A549 (cell line): ENCODE data around the gene DIP2C. TPM values are rescaled to one million over a fixed set of nuclear protein-coding genes. Genes with fewer than 3 reads are reported as not detected.

Experiments
- ATAC-seq, 2 experiments: fragments of 200-7000 bp in 1 of 2; fragments of >200 bp in 1 of 2; cut with Nextera tagmentation in 1 of 2; cut with Tn5 transposase in 1 of 2; 3 replicates each; pipeline versions ENCODE4 v1.8.0 to v1.9.1; 2018 to 2020; ENCODE audit warnings: mild to moderate bottlenecking in 1 of 2, moderate library complexity in 1 of 2
- CTCF ChIA-PET: fragments of 300-600 bp; sonication (Branson Sonifier 250); formaldehyde crosslinking; extraction: SDS; loops from one replicate; lab custom pipeline; 2021; ENCODE audit warnings: antibody characterized with exemption, inconsistent platforms; lab: Yijun Ruan, JAX
- POLR2A ChIA-PET: fragments of 350-600 bp; formaldehyde crosslinking; extraction: SDS; loops from one replicate; lab custom pipeline; 2021; ENCODE audit warnings: antibody characterized with exemption, inconsistent platforms; lab: Yijun Ruan, JAX
- DNase-seq, 2 experiments: peaks; one replicate each; pipeline versions ENCODE4 v3.0.0 to v3.0.0-alpha.2; 2011 to 2016; ENCODE audit warnings: low read depth in 1 of 2, low spot score in 1 of 2
- FAIRE-seq: peaks from 2 replicates; lab custom pipeline; 2011; peaks lifted over from hg19 to GRCh38; lab: Jason Lieb, UNC
- H3K27ac ChIP-seq, 2 experiments: fragments of >200 bp; sonication (Bioruptor Twin); formaldehyde crosslinking; 3 replicates each; pipeline ENCODE4 v1.5.1; 2016 to 2017
- H3K4me1 ChIP-seq: fragments of >200 bp; sonication (Bioruptor Twin); formaldehyde crosslinking; 3 replicates; pipeline ENCODE4 v1.6.1; 2016
- H3K4me2 ChIP-seq: fragments of >200 bp; sonication (Bioruptor Twin); formaldehyde crosslinking; 3 replicates; pipeline ENCODE4 v1.6.1; 2016
- H3K4me3 ChIP-seq: fragments of >200 bp; sonication (Bioruptor Twin); formaldehyde crosslinking; 3 replicates; pipeline ENCODE4 v1.5.1; 2016
- H3K9me3 ChIP-seq: fragments of >200 bp; sonication (Bioruptor Twin); formaldehyde crosslinking; 3 replicates; pipeline ENCODE4 v1.6.1; 2016
- BHLHE40 ChIP-seq: IDR thresholded peaks from 2 replicates; pipeline ENCODE4 v1.6.1; 2012; ENCODE audit warnings: low read depth, low read length, inconsistent platforms
- CBX2 ChIP-seq: fragments of 200-600 bp; sonication (generic); IDR thresholded peaks from 2 replicates; pipeline ENCODE4 v1.6.1; 2016; ENCODE audit warnings: low read depth, mild to moderate bottlenecking, borderline replicate concordance
- CEBPB ChIP-seq, 2 experiments: fragments of >200 bp in 1 of 2; sonication (Bioruptor Twin) in 1 of 2; formaldehyde crosslinking in 1 of 2; IDR thresholded peaks; 2 replicates each; pipeline ENCODE4 v1.6.1; 2012 to 2016
- CHD4 ChIP-seq: fragments of 200-600 bp; sonication (generic); IDR thresholded peaks from 2 replicates; pipeline ENCODE4 v1.6.1; 2016; ENCODE audit warnings: antibody characterized with exemption, mild to moderate bottlenecking, borderline replicate concordance
- EHF ChIP-seq: fragments of 250-450 bp; sonication (Bioruptor Pico); IDR thresholded peaks from 2 replicates; pipeline ENCODE4 v1.5.0; 2020; ENCODE audit warnings: mild to moderate bottlenecking
- EHMT2 ChIP-seq: fragments of 200-600 bp; sonication (generic); IDR thresholded peaks from 2 replicates; pipeline ENCODE4 v1.6.1; 2016; ENCODE audit warnings: antibody characterized with exemption, low read depth, mild to moderate bottlenecking, moderate library complexity
- EP300 ChIP-seq, 2 experiments: fragments of >200 bp; sonication (Bioruptor Twin); formaldehyde crosslinking; IDR thresholded peaks; 2 replicates in 1 of 2; 3 replicates in 1 of 2; pipeline ENCODE4 v1.6.1; 2016 to 2017
- HOXA7 ChIP-seq: fragments of 250-450 bp; sonication (Bioruptor Pico); IDR thresholded peaks from 2 replicates; pipeline ENCODE4 v1.5.0; 2020; ENCODE audit warnings: mild to moderate bottlenecking, moderate library complexity
- JUN ChIP-seq, 2 experiments: fragments of >200 bp; sonication (Bioruptor Twin); formaldehyde crosslinking; IDR thresholded peaks; 2 replicates in 1 of 2; 3 replicates in 1 of 2; pipeline ENCODE4 v1.6.1; 2016 to 2017
- KDM5A ChIP-seq: fragments of 200-600 bp; sonication (generic); IDR thresholded peaks from 2 replicates; pipeline ENCODE4 v1.6.1; 2016; ENCODE audit warnings: antibody characterized with exemption, mild to moderate bottlenecking
- MAX ChIP-seq: IDR thresholded peaks from 2 replicates; pipeline ENCODE4 v1.6.1; 2012
- RAD21 ChIP-seq, 2 experiments: fragments of >200 bp in 1 of 2; sonication (Bioruptor Twin) in 1 of 2; formaldehyde crosslinking in 1 of 2; IDR thresholded peaks in 1 of 2; conservative IDR thresholded peaks in 1 of 2; 2 replicates in 1 of 2; 3 replicates in 1 of 2; pipeline ENCODE4 v1.6.1; 2012 to 2018; ENCODE audit warnings: inconsistent platforms in 1 of 2
- RFX5 ChIP-seq: fragments of 450-650 bp; IDR thresholded peaks from 2 replicates; pipeline ENCODE4 v1.7.1; 2014; ENCODE audit warnings: antibody characterized with exemption, mild to moderate bottlenecking, moderate library complexity
- TP53 ChIP-seq: fragments of 250-450 bp; sonication (Bioruptor Pico); IDR thresholded peaks from 2 replicates; pipeline ENCODE4 v1.5.0; 2021; ENCODE audit warnings: mild to moderate bottlenecking, moderate library complexity
- ZC3H11A ChIP-seq: fragments of 450-650 bp; IDR thresholded peaks from 2 replicates; pipeline ENCODE4 v1.6.1; 2014; ENCODE audit warnings: antibody characterized with exemption, mild to moderate bottlenecking
- WGBS: methylation state at CpG from one replicate; pipeline ENCODE4 v1.1.6; 2017; ENCODE audit errors: missing lambda C conversion rate; 5-methylcytosine and 5-hydroxymethylcytosine counted together
- polyA plus RNA-seq, 4 experiments: library from polyadenylated mRNA; depleted of rRNA in 3 of 4; stranded (reverse); fragments of >200 nt; fragmentation: RNase III in 1 of 4; extraction: RNeasy Plus Mini Kit Qiagen cat#74134 plus additional on column Dnase treatment in 1 of 4; gene quantifications; 2 replicates in 3 of 4; 3 replicates in 1 of 4; pipeline ENCODE4 v1.2.3, GENCODE V29; 2011 to 2017
- TF ChIP-seq, protein P1 (sequence below): fragments of >200 bp; sonication (Bioruptor Twin); formaldehyde crosslinking; IDR thresholded peaks from 2 replicates; pipeline ENCODE4 v1.6.1; 2016
- TF ChIP-seq, protein P2 (sequence below): fragments of 200-600 bp; sonication (generic); IDR thresholded peaks from 2 replicates; pipeline ENCODE4 v1.6.1; 2016; ENCODE audit warnings: antibody characterized with exemption, mild to moderate bottlenecking, moderate library complexity
- TF ChIP-seq, protein P3 (sequence below): fragments of 450-650 bp; IDR thresholded peaks from 2 replicates; pipeline ENCODE4 v1.6.1; 2014; ENCODE audit warnings: antibody characterized with exemption
- TF ChIP-seq, protein P4 (sequence below): IDR thresholded peaks from 2 replicates; pipeline ENCODE4 v1.6.1; 2012; ENCODE audit warnings: low read depth, borderline replicate concordance
- TF ChIP-seq, protein P5 (sequence below): fragments of >200 bp; sonication (Bioruptor Twin); formaldehyde crosslinking; IDR thresholded peaks from 3 replicates; pipeline ENCODE4 v1.5.1; 2016

Gene DIP2C
- polyA plus RNA-seq, 2 of the 4 experiments (the other 2 are of a cell fraction) = 3.7 to 5.0 TPM

DNA sequence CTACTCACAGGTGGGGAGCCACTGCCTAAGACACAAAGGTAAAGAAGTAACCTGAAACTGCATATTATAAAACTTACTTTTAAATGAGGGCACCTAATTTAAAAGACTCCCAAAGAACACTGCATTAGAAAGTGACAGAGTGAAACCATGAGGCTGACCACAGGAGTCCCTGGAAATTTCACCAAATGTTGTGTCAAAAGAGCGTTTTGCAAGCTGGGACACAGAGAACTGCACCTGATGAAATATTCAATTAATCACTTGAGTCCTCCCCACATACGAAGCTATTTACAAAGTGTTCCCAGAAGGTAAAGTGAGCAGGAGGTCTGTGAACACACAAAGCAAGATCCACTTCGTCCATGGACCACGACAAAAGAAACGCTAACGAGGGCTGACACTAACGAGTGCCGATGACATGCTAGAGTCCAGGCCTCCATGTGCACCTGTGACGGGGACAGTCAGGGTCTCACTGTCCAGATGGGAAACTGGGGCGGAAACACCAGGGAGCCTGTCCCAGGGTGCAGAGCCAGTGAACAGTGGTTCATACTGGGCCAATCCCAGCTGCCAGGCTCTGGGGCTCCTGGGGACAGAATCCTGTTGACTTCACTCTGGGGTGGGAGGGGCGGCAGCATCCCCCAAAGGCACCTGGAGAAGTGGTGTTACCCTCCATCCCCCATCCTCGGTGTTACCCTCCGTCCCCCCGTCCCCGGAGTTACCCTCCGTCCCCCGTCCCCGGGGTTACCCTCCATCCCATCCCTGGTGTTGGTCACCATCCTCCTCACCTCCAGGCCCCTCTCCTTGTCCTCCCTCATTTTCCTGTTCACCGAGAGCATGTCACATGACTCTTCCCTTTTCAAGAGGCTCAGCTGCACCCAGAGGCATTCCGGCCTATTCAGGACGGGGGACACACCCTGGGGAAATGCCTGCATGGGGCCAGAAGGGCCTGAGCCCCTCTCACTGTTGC lies 63.4 kb downstream of the DIP2C start:
- TF ChIP-seq, protein P1, sequence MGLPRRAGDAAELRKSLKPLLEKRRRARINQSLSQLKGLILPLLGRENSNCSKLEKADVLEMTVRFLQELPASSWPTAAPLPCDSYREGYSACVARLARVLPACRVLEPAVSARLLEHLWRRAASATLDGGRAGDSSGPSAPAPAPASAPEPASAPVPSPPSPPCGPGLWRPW = no peak
- TF ChIP-seq JUN (IDR thresholded peaks at IDR 0.05) (no peak), BHLHE40 (no peak), RAD21 (conservative IDR thresholded peaks at IDR 0.05 in 1 of 2, IDR thresholded peaks at IDR 0.05 in 1 of 2) (no peak), EP300 (IDR thresholded peaks at IDR 0.05) (no peak), EHF (CRISPR knock-in tag) (no peak), ZC3H11A (no peak), EHMT2 (no peak), TP53 (no peak), HOXA7 (no peak), CBX2 (no peak), MAX (no peak), CEBPB (IDR thresholded peaks at IDR 0.05) (no peak), KDM5A (no peak), RFX5 (no peak), CHD4 (no peak)
- TF ChIP-seq, protein P2, sequence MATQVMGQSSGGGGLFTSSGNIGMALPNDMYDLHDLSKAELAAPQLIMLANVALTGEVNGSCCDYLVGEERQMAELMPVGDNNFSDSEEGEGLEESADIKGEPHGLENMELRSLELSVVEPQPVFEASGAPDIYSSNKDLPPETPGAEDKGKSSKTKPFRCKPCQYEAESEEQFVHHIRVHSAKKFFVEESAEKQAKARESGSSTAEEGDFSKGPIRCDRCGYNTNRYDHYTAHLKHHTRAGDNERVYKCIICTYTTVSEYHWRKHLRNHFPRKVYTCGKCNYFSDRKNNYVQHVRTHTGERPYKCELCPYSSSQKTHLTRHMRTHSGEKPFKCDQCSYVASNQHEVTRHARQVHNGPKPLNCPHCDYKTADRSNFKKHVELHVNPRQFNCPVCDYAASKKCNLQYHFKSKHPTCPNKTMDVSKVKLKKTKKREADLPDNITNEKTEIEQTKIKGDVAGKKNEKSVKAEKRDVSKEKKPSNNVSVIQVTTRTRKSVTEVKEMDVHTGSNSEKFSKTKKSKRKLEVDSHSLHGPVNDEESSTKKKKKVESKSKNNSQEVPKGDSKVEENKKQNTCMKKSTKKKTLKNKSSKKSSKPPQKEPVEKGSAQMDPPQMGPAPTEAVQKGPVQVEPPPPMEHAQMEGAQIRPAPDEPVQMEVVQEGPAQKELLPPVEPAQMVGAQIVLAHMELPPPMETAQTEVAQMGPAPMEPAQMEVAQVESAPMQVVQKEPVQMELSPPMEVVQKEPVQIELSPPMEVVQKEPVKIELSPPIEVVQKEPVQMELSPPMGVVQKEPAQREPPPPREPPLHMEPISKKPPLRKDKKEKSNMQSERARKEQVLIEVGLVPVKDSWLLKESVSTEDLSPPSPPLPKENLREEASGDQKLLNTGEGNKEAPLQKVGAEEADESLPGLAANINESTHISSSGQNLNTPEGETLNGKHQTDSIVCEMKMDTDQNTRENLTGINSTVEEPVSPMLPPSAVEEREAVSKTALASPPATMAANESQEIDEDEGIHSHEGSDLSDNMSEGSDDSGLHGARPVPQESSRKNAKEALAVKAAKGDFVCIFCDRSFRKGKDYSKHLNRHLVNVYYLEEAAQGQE = no peak
- TF ChIP-seq, protein P3, sequence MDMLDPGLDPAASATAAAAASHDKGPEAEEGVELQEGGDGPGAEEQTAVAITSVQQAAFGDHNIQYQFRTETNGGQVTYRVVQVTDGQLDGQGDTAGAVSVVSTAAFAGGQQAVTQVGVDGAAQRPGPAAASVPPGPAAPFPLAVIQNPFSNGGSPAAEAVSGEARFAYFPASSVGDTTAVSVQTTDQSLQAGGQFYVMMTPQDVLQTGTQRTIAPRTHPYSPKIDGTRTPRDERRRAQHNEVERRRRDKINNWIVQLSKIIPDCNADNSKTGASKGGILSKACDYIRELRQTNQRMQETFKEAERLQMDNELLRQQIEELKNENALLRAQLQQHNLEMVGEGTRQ = no peak
- TF ChIP-seq, protein P4, sequence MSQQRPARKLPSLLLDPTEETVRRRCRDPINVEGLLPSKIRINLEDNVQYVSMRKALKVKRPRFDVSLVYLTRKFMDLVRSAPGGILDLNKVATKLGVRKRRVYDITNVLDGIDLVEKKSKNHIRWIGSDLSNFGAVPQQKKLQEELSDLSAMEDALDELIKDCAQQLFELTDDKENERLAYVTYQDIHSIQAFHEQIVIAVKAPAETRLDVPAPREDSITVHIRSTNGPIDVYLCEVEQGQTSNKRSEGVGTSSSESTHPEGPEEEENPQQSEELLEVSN = no peak
- TF ChIP-seq, protein P5, sequence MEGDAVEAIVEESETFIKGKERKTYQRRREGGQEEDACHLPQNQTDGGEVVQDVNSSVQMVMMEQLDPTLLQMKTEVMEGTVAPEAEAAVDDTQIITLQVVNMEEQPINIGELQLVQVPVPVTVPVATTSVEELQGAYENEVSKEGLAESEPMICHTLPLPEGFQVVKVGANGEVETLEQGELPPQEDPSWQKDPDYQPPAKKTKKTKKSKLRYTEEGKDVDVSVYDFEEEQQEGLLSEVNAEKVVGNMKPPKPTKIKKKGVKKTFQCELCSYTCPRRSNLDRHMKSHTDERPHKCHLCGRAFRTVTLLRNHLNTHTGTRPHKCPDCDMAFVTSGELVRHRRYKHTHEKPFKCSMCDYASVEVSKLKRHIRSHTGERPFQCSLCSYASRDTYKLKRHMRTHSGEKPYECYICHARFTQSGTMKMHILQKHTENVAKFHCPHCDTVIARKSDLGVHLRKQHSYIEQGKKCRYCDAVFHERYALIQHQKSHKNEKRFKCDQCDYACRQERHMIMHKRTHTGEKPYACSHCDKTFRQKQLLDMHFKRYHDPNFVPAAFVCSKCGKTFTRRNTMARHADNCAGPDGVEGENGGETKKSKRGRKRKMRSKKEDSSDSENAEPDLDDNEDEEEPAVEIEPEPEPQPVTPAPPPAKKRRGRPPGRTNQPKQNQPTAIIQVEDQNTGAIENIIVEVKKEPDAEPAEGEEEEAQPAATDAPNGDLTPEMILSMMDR = no peak
- TF ChIP-seq, all 56 proteins: peak for 0
- DNase-seq (no peak), ATAC-seq (no peak), FAIRE-seq (no peak)
- H3K9me3 ChIP-seq = no peaks in the 10 kb centered on the region
- H3K4me2 ChIP-seq = no peak overlapping the region
- POLR2A ChIA-PET = no interaction called here
- H3K27ac ChIP-seq = no peak overlapping the region
- no peak overlapping the region for H3K4me3 ChIP-seq
- CTCF ChIA-PET = no interaction called here
- peaks cover 12% of the 10 kb centered on the region; the same call in 2 of the 3 replicates for H3K4me1 ChIP-seq
- 88% methylated on average over 17 of the region's 21 CpGs for WGBS
